Neural progenitor cell (in vitro differentiated cells): ENCODE results near the gene SMIM35. TPM values are rescaled to one million over a fixed set of nuclear protein-coding genes. Genes with fewer than 3 reads are reported as not detected.

ENCODE experiments used
- DNase-seq: peaks from one replicate; pipeline ENCODE4 v3.0.0-alpha.2; 2016; ENCODE audit warnings: low spot score
- H2AFZ ChIP-seq: fragments of 200-600 bp; sonication (generic); replicated peaks from 2 replicates; pipeline ENCODE4 v1.6.1; 2016; ENCODE audit warnings: antibody characterized with exemption
- H3F3A ChIP-seq: fragments of 200-600 bp; sonication (generic); 2 replicates; pipeline ENCODE4 v1.6.1; 2016; ENCODE audit warnings: antibody characterized with exemption, low read depth
- H3K27ac ChIP-seq: fragments of 200-600 bp; sonication (generic); 2 replicates; pipeline ENCODE4 v1.5.1; 2016; ENCODE audit warnings: mild to moderate bottlenecking
- H3K27me3 ChIP-seq: fragments of 200-600 bp; sonication (generic); 2 replicates; pipeline ENCODE4 v1.6.1; 2016; ENCODE audit warnings: mild to moderate bottlenecking, moderate library complexity
- H3K36me3 ChIP-seq: fragments of 200-600 bp; sonication (generic); 2 replicates; pipeline ENCODE4 v1.5.1; 2016
- H3K4me1 ChIP-seq: fragments of 200-600 bp; sonication (generic); 2 replicates; pipeline ENCODE4 v1.6.1; 2016; ENCODE audit warnings: mixed run types
- H3K4me2 ChIP-seq: fragments of 200-600 bp; sonication (generic); 2 replicates; pipeline ENCODE4 v1.6.1; 2016
- H3K4me3 ChIP-seq: fragments of 200-600 bp; sonication (generic); 2 replicates; pipeline ENCODE4 v1.5.1; 2016
- H3K79me2 ChIP-seq: fragments of 200-600 bp; sonication (generic); 2 replicates; pipeline ENCODE4 v1.6.1; 2016; ENCODE audit warnings: low read depth
- H3K9ac ChIP-seq: fragments of 200-600 bp; sonication (generic); 2 replicates; pipeline ENCODE4 v1.6.1; 2016
- H3K9me3 ChIP-seq: fragments of 200-600 bp; sonication (generic); 2 replicates; pipeline ENCODE4 v1.5.1; 2016; ENCODE audit warnings: low read depth
- H4K20me1 ChIP-seq: fragments of 200-600 bp; sonication (generic); 2 replicates; pipeline ENCODE4 v1.6.1; 2016; ENCODE audit warnings: low read depth
- H3K27ac Mint-ChIP-seq: 3 replicates; pipeline ENCODE4 v1.8.0; 2021; ENCODE audit warnings: mixed read lengths
- H3K27me3 Mint-ChIP-seq: 2 replicates; pipeline ENCODE4 v1.8.0; 2022; ENCODE audit warnings: low read depth, mild to moderate bottlenecking, inconsistent platforms, moderate library complexity, mixed read lengths; ENCODE audit not compliant: insufficient read depth
- H3K36me3 Mint-ChIP-seq: 3 replicates; pipeline ENCODE4 v1.8.0; 2021; ENCODE audit warnings: mixed read lengths
- H3K4me1 Mint-ChIP-seq: 3 replicates; pipeline ENCODE4 v1.8.0; 2021; ENCODE audit warnings: mixed read lengths
- H3K4me3 Mint-ChIP-seq: 3 replicates; pipeline ENCODE4 v1.8.0; 2021; ENCODE audit warnings: mild to moderate bottlenecking, moderate library complexity, mixed read lengths
- H3K9me3 Mint-ChIP-seq: 3 replicates; pipeline ENCODE4 v1.8.0; 2020; ENCODE audit warnings: mixed read lengths
- EZH2 ChIP-seq: fragments of 200-600 bp; sonication (generic); IDR thresholded peaks from 2 replicates; pipeline ENCODE4 v1.6.1; 2017; ENCODE audit warnings: antibody characterized with exemption, mild to moderate bottlenecking, moderate library complexity
- EZH2phosphoT487 ChIP-seq: fragments of 200-600 bp; sonication (generic); IDR thresholded peaks from 2 replicates; pipeline ENCODE4 v1.6.1; 2017; ENCODE audit warnings: antibody characterized with exemption
- total RNA-seq: library from RNA; depleted of rRNA; stranded (reverse); fragments of >200 nt; gene quantifications from 2 replicates; pipeline ENCODE4 v1.2.3, GENCODE V29; 2015; ENCODE audit warnings: low replicate concordance
- TF ChIP-seq, protein P1 (sequence below): fragments of 200-600 bp; sonication (generic); IDR thresholded peaks from 2 replicates; pipeline ENCODE4 v1.5.1; 2017; ENCODE audit warnings: antibody characterized with exemption, mild to moderate bottlenecking

SMIM35 gene
- total RNA-seq, 1 donor from 2014 or later = not detected

GRCh38 chr11:118042796-118043195 is 44.0 kb downstream of the SMIM35 start:
- no peaks in the 10 kb centered on the region for H3K4me1 Mint-ChIP-seq
- no peaks in the 10 kb centered on the region for H3K36me3 ChIP-seq
- no peaks in the 10 kb centered on the region for H3K27me3 ChIP-seq
- H3K9ac ChIP-seq = no peak overlapping the region
- H3K27ac ChIP-seq = no peak overlapping the region
- no peaks in the 10 kb centered on the region for H3K27me3 Mint-ChIP-seq
- H3K27ac Mint-ChIP-seq = no peak overlapping the region
- H2AFZ ChIP-seq = no peak overlapping the region
- no peaks in the 10 kb centered on the region for H3K36me3 Mint-ChIP-seq
- no peaks in the 10 kb centered on the region for H3K79me2 ChIP-seq
- no peak overlapping the region for H3K4me3 Mint-ChIP-seq
- H3K4me2 ChIP-seq = no peak overlapping the region
- no peak for DNase-seq
- no peaks in the 10 kb centered on the region for H3F3A ChIP-seq
- no peak overlapping the region for H3K4me3 ChIP-seq
- TF ChIP-seq, protein P1, sequence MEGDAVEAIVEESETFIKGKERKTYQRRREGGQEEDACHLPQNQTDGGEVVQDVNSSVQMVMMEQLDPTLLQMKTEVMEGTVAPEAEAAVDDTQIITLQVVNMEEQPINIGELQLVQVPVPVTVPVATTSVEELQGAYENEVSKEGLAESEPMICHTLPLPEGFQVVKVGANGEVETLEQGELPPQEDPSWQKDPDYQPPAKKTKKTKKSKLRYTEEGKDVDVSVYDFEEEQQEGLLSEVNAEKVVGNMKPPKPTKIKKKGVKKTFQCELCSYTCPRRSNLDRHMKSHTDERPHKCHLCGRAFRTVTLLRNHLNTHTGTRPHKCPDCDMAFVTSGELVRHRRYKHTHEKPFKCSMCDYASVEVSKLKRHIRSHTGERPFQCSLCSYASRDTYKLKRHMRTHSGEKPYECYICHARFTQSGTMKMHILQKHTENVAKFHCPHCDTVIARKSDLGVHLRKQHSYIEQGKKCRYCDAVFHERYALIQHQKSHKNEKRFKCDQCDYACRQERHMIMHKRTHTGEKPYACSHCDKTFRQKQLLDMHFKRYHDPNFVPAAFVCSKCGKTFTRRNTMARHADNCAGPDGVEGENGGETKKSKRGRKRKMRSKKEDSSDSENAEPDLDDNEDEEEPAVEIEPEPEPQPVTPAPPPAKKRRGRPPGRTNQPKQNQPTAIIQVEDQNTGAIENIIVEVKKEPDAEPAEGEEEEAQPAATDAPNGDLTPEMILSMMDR = no peak
- TF ChIP-seq EZH2 (no peak), EZH2phosphoT487 (no peak)
- no peaks in the 10 kb centered on the region for H3K9me3 Mint-ChIP-seq
- no peaks in the 10 kb centered on the region for H4K20me1 ChIP-seq
- H3K4me1 ChIP-seq = no peaks in the 10 kb centered on the region
- no peaks in the 10 kb centered on the region for H3K9me3 ChIP-seq

DNA sequence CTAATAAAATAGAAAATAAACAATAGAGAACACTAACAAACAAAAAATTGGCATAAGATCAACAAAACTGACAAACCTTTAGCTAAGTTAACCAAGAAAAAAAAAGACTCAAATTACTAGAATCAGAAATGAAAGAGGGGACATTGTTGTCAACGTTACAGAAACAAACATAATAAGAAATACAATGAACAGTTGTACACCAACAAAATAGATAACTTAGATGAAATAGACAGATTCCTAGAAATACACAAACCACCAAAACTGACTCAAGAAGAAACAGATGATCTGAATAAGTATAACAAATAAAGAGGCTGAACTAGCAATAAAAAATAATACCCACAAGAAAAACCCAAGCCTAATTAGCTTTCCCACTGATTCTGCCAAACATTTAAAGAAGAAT is 44.6 kb downstream of the SMIM35 start:
- Mint-ChIP-seq H3K27me3 (no peaks in the 10 kb centered on the region), H3K4me3 (no peak overlapping the region), H3K36me3 (no peaks in the 10 kb centered on the region), H3K9me3 (no peaks in the 10 kb centered on the region), H3K4me1 (no peaks in the 10 kb centered on the region), H3K27ac (no peak overlapping the region)
- H4K20me1 ChIP-seq = no peaks in the 10 kb centered on the region
- H3K4me2 ChIP-seq = no peak overlapping the region
- no peak overlapping the region for H2AFZ ChIP-seq
- no peaks in the 10 kb centered on the region for H3K36me3 ChIP-seq
- H3K27me3 ChIP-seq = no peaks in the 10 kb centered on the region
- H3K4me3 ChIP-seq = no peak overlapping the region
- TF ChIP-seq, protein P1 = no peak
- TF ChIP-seq EZH2phosphoT487 (no peak), EZH2 (no peak)
- H3K79me2 ChIP-seq = no peaks in the 10 kb centered on the region
- DNase-seq = no peak
- no peak overlapping the region for H3K9ac ChIP-seq
- H3F3A ChIP-seq = no peaks in the 10 kb centered on the region
- H3K27ac ChIP-seq = no peak overlapping the region
- no peaks in the 10 kb centered on the region for H3K9me3 ChIP-seq
- H3K4me1 ChIP-seq = no peaks in the 10 kb centered on the region

DNA sequence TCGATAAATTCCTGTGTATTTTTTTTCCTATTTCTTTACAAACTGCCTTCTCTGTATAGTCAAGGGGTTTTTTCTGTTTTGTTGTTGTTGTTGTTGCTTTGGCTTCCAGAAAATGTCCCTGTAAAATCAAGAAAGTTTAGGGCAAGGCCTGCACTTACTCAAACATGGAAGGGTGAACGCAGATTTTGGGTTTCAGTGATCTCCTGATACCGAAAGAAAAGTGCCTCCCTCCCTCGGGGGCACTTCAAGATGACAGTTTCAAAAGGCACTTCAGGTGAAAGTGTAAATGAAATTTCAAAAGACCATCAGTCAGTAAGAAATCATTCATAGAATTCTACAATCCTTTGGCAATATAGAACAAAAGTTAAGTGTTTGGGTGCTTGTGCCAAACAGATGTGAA is 53.3 kb downstream of the SMIM35 start:
- no peaks in the 10 kb centered on the region for H4K20me1 ChIP-seq
- no peaks in the 10 kb centered on the region for H3K27me3 ChIP-seq
- Mint-ChIP-seq H3K9me3 (no peaks in the 10 kb centered on the region), H3K36me3 (no peaks in the 10 kb centered on the region), H3K4me1 (no peaks in the 10 kb centered on the region), H3K27ac (no peak overlapping the region), H3K4me3 (no peak overlapping the region), H3K27me3 (peaks cover 4% of the 10 kb centered on the region)
- no peak for DNase-seq
- H3K27ac ChIP-seq = no peak overlapping the region
- TF ChIP-seq EZH2 = no peak
- TF ChIP-seq EZH2phosphoT487 = no peak
- TF ChIP-seq, protein P1 = no peak
- no peak overlapping the region for H3K4me2 ChIP-seq
- no peak overlapping the region for H3K9ac ChIP-seq
- H3K36me3 ChIP-seq = no peaks in the 10 kb centered on the region
- no peaks in the 10 kb centered on the region for H3F3A ChIP-seq
- no peaks in the 10 kb centered on the region for H3K4me1 ChIP-seq
- H3K79me2 ChIP-seq = no peaks in the 10 kb centered on the region
- H3K4me3 ChIP-seq = no peak overlapping the region
- no peaks in the 10 kb centered on the region for H3K9me3 ChIP-seq
- H2AFZ ChIP-seq = no peak overlapping the region
